CD4-positive, alpha-beta T cell treated with Interleukin-4 for 4 hours (primary cell): ENCODE results near the gene ZSWIM8.
"Not testable (repeated sequence)": the region's sequence is repeated elsewhere in the genome, so short reads cannot be mapped to it uniquely, and the experiment has no call there.

Source experiments
- DNase-seq: peaks from one replicate; pipeline ENCODE4 v3.0.0-alpha.2; 2020

The ZSWIM8 gene, protein sequence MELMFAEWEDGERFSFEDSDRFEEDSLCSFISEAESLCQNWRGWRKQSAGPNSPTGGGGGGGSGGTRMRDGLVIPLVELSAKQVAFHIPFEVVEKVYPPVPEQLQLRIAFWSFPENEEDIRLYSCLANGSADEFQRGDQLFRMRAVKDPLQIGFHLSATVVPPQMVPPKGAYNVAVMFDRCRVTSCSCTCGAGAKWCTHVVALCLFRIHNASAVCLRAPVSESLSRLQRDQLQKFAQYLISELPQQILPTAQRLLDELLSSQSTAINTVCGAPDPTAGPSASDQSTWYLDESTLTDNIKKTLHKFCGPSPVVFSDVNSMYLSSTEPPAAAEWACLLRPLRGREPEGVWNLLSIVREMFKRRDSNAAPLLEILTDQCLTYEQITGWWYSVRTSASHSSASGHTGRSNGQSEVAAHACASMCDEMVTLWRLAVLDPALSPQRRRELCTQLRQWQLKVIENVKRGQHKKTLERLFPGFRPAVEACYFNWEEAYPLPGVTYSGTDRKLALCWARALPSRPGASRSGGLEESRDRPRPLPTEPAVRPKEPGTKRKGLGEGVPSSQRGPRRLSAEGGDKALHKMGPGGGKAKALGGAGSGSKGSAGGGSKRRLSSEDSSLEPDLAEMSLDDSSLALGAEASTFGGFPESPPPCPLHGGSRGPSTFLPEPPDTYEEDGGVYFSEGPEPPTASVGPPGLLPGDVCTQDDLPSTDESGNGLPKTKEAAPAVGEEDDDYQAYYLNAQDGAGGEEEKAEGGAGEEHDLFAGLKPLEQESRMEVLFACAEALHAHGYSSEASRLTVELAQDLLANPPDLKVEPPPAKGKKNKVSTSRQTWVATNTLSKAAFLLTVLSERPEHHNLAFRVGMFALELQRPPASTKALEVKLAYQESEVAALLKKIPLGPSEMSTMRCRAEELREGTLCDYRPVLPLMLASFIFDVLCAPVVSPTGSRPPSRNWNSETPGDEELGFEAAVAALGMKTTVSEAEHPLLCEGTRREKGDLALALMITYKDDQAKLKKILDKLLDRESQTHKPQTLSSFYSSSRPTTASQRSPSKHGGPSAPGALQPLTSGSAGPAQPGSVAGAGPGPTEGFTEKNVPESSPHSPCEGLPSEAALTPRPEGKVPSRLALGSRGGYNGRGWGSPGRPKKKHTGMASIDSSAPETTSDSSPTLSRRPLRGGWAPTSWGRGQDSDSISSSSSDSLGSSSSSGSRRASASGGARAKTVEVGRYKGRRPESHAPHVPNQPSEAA (N-terminal part only)

DNA sequence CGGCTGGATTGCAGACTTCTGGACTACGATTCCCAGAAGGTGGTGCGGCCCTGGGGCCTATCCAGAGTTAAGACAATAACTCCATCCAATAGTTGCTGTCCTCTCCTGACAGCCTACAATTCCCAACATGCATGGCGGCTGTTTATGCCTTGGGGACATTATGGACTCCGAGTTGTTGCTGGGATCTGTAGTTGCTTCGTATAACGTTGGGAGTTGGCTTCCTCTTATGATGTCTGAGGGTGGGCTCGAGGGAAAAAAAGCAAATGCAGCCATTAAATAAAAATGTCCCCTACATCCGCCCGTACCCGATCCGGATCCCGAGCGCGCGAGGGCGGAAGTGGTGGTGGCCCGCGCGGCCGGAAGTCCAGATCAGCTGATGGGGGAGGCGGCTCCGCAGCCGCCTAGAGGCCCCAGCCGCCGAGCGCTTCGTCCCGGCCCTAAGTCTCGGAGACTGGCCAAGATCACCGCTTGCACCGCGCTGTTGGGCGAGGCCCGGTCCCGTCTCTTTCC, at the start of gene ZSWIM8:
Gene ZSWIM8 (plus strand): TSS at position 396 of the 510 bp plus-strand sequence. CDS start 273 bp downstream, outside the sequence.
- DNase-seq = peak; percentile 93

GRCh38 chr10:73740501-73741254, 44.7 kb upstream of the ZSWIM8 start:
- not testable (repeated sequence) for DNase-seq

DNA sequence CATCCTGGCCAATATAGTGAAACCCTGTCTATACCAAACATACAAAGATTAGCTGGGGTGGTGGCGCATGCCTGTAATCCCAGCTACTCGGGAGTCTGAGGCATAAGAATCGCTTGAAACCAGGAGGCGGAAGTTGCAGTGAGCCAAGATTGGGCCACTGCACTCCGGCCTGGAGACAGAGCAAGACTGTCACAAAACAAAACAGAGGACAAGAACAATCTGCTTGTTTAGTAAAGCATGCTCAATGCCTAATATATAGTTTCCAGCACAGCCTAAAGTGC, 43.0 kb upstream of the ZSWIM8 start:
- DNase-seq = no peak

GRCh38 chr10:73743327-73743904, 42.0 kb upstream of the ZSWIM8 start:
- DNase-seq = no peak

DNA sequence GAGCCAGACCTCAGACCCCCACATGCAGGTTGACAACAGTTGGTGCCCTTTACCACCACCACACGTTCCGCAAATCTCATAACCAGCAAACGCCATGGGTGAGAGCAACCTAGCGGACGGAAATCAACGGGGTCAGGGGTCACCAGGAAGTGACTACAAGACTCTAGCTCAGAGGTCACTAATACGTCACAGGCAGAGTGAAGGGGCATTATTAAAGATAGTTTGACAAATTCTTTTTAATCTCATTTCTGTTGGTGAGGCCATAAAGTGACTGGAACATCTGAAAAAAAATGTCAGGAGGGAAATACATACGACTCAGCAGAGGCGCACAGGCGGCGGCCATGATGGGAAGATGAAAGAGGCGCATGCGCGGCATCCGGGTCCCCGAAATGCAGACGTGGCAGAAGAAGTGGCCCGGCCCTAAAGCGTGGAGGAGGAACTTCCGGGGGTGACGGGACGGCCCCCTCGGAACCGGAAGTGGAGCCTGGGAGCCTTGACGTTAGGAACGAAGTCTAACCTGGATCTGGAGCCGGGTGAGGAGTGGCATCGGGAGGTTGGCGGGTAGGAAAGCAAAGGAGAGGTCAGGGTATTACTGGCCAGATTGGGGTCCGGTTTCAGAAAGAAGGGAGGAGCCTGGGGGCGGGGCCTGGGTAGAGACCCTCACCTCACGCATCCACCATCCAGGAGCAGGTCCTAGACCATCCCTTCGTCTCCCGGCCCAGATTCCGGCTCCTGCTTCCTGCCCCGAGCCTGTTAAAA, 41.3 kb upstream of the ZSWIM8 start, which contains the start of gene SEC24C:
Gene SEC24C (plus strand): TSS at position 468 of the 759 bp plus-strand sequence. CDS start 2,461 bp downstream, outside the sequence.
- peak; percentile 95 for DNase-seq

- DNase-seq = peak; percentile 21
These were observed 40.8 kb upstream of the ZSWIM8 start for GRCh38 chr10:73744664-73744975.

- DNase-seq = no peak
These were observed 38.7 kb upstream of the ZSWIM8 start for GRCh38 chr10:73746721-73747120.

DNA sequence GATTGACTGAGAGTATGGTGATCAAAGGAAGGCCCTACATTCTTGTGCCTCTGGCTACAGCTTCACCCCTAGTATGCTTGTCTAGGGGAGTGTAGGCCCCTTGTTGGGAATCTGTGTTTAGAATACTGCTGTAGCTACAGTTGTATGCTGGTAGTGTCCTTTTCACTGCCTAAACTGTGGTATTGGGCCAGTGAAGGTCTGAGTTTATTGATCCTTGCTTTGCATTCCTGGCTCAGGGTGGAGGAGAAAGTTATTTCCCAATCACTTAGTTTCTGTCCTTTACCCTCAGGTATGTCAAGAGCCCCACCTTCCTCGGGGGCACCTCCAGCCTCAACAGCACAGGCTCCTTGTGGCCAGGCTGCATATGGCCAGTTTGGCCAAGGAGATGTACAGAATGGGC, 34.6 kb upstream of the ZSWIM8 start:
- DNase-seq = no peak

GRCh38 chr10:73756183-73756582, 29.2 kb upstream of the ZSWIM8 start:
- DNase-seq = no peak

- peak; percentile 32 for DNase-seq
These were observed 26.5 kb upstream of the ZSWIM8 start for GRCh38 chr10:73758704-73759511.

GRCh38 chr10:73759512-73760115, 25.8 kb upstream of the ZSWIM8 start:
- DNase-seq = peak; percentile 75

- no peak for DNase-seq
These were observed 23.6 kb upstream of the ZSWIM8 start for GRCh38 chr10:73761781-73762180.

- no peak for DNase-seq
These were observed 22.5 kb upstream of the ZSWIM8 start for GRCh38 chr10:73762915-73763314.

DNA sequence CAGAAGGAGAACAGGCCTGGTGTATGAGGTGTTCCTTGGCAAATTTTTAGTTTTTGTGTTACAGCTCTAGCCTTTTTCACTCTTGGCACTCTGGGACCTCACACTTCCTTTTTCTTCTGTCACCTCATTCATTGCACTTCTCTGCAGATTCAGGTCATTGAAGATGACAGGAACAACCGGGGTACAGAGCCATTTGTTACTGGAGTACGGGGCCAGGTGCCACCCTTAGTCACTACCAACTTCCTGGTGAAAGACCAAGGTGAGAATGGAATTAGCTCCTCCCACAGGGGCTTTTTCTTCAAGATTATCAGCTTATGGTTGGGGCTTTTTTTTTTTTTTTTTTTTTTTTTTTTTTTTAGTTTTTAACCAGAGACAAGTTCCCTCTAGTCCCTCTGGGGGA, 22.1 kb upstream of the ZSWIM8 start:
- DNase-seq = peak; percentile 61

DNA sequence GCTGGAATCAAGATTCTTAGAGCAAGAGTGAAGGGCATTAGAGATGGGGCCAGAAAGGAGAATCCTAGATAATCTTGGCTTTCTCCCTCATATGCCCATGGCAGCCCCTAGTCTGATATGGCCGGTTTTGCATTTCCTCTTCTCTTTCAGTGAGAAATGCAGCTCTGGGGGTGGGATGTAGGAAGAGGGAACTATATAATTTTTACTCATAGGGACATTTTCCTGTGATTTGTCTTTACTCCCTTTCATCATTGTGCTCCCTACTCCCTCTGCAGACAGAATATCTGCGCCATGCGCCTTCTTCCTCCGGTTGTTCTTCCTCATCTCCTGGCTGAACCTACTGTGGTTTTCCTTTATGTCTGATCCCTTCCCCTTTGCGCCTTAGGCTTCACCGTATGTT, 20.3 kb upstream of the ZSWIM8 start:
- DNase-seq = no peak

- DNase-seq = peak; percentile 61
These were observed 16.5 kb upstream of the ZSWIM8 start for GRCh38 chr10:73768881-73769280.

DNA sequence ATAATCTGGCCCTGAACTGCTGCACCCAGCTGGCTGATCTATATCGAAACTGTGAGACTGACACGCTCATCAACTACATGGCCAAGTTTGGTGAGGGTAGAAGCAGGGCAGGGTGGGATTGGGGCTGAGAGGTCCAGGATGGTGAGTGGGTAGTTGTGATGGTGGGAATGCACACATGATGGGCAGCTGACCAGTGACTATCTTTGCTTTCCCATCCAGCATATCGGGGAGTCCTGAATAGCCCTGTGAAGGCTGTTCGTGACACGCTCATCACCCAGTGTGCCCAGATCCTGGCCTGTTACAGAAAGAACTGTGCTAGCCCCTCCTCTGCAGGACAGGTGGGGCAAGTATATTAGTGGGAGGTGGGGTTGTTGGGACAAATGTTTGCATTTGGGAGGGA, 16.0 kb upstream of the ZSWIM8 start:
- no peak for DNase-seq

- DNase-seq = peak; percentile 75
These were observed 13.6 kb upstream of the ZSWIM8 start for GRCh38 chr10:73771722-73772280.
